Tongue (tissue), 2 donors: ENCODE measurements around the gene CD80. TPM values are rescaled to one million over a fixed set of nuclear protein-coding genes. Genes with fewer than 3 reads are reported as not detected.
"Not testable (repeated sequence)": the region's sequence is repeated elsewhere in the genome, so short reads cannot be mapped to it uniquely, and the experiment has no call there.

Experiments
- DNase-seq: peaks from one replicate; pipeline ENCODE4 v3.0.0-alpha.2; 2015
- total RNA-seq: library from RNA; depleted of rRNA; stranded (reverse); fragments of >200 nt; gene quantifications from one replicate; pipeline ENCODE4 v1.2.3, GENCODE V29; 2014

The CD80 gene
- total RNA-seq: not detected

GRCh38 chr3:119559441-119559963 is at the start of gene CD80:
Gene CD80, minus strand, starts transcription at chr3:119559614. Its CDS starts 1,886 bp downstream, at chr3:119557728.
- DNase-seq: no peak

GRCh38 chr3:119608405-119609000 is 49.1 kb upstream of the CD80 start:
- DNase-seq: no peak

GRCh38 chr3:119604878-119605277 is 45.5 kb upstream of the CD80 start:
- no peak for DNase-seq

GRCh38 chr3:119602676-119603075 is 43.3 kb upstream of the CD80 start:
- no peak for DNase-seq

- DNase-seq: no peak
Observed at GRCh38 chr3:119601154-119601553, 41.7 kb upstream of the CD80 start.

GRCh38 chr3:119600732-119601131 is 41.3 kb upstream of the CD80 start:
- no peak for DNase-seq

- DNase-seq: no peak
Observed at GRCh38 chr3:119599558-119600174, 40.3 kb upstream of the CD80 start.

GRCh38 chr3:119598410-119599098 is 39.1 kb upstream of the CD80 start:
- DNase-seq: no peak

GRCh38 chr3:119597548-119598288 is 38.3 kb upstream of the CD80 start, which contains the start of gene PLA1A:
Gene PLA1A, plus strand, starts transcription at chr3:119597885. Its CDS starts 29 bp downstream, at chr3:119597914.
- no peak for DNase-seq

- no peak for DNase-seq
Observed at GRCh38 chr3:119596398-119596797, 37.0 kb upstream of the CD80 start.

GRCh38 chr3:119595639-119596334 is 36.4 kb upstream of the CD80 start:
- no peak for DNase-seq

- not testable (repeated sequence) for DNase-seq
Observed at GRCh38 chr3:119594929-119595328, 35.5 kb upstream of the CD80 start.

- DNase-seq: no peak
Observed at GRCh38 chr3:119594066-119594465, 34.7 kb upstream of the CD80 start.

GRCh38 chr3:119592861-119593260 is 33.4 kb upstream of the CD80 start:
- DNase-seq: no peak

GRCh38 chr3:119590706-119591105 is 31.3 kb upstream of the CD80 start:
- no peak for DNase-seq

GRCh38 chr3:119589102-119589773 is 29.8 kb upstream of the CD80 start:
- DNase-seq: no peak

- no peak for DNase-seq
Observed at GRCh38 chr3:119588112-119588511, 28.7 kb upstream of the CD80 start.

GRCh38 chr3:119586733-119587172 is 27.3 kb upstream of the CD80 start:
- DNase-seq: no peak

- no peak for DNase-seq
Observed at GRCh38 chr3:119585856-119586570, 26.6 kb upstream of the CD80 start.

GRCh38 chr3:119585208-119585607 is 25.8 kb upstream of the CD80 start:
- DNase-seq: no peak

GRCh38 chr3:119582178-119582577 is 22.8 kb upstream of the CD80 start:
- no peak for DNase-seq
